ENCODE data around the gene HDGF.

DNA sequence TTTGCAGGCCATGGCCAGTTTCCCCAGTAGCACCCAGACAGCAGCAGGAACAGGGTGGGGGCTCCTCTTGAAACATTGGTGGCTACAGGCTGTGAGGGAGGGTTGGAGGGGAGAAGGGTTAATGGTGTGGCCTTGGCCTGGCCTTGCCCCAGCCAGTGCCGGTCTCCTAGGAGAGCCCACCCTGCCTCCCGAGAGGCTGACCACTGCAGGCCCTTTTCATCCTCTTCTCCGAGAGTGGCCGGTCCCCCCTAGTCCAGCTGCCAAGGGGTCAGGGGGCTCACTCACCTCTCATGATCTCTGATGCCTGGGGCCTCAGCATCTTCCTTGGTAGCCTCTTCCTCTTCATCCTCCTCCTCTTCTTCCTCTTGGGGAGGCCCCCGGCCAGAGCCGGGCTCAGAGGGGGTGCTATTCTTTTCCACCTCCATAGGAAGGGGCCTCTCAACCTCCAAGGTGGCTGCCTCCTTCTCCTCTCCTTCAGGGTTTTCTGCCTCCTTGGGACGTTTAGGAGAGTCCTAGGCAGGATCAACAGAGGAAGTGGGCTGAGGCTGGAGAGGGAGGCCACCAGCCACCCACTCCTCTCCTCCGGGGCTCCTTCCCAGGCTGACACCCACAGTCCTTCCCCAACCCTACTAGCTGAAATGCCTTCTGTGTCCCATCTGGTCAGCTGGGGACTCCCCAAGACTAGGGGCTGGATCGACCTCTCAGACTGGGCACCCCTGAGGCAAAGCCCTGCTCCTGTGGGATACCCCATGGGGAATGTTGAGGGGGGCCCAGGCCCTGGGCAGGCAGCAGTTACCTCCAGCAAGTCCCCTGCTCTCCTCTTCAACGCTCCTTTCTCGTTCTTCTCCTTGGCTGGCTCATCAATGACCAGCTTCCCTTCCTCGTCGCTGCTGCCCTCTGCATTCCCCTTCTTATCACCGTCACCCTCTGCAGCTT, 7.8 kb downstream of the HDGF start:
- TF ChIP-seq, protein P1, sequence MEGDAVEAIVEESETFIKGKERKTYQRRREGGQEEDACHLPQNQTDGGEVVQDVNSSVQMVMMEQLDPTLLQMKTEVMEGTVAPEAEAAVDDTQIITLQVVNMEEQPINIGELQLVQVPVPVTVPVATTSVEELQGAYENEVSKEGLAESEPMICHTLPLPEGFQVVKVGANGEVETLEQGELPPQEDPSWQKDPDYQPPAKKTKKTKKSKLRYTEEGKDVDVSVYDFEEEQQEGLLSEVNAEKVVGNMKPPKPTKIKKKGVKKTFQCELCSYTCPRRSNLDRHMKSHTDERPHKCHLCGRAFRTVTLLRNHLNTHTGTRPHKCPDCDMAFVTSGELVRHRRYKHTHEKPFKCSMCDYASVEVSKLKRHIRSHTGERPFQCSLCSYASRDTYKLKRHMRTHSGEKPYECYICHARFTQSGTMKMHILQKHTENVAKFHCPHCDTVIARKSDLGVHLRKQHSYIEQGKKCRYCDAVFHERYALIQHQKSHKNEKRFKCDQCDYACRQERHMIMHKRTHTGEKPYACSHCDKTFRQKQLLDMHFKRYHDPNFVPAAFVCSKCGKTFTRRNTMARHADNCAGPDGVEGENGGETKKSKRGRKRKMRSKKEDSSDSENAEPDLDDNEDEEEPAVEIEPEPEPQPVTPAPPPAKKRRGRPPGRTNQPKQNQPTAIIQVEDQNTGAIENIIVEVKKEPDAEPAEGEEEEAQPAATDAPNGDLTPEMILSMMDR (IDR thresholded peaks at IDR 0.05 in 8 of 11, conservative IDR thresholded peaks at IDR 0.05 in 3 of 11) = no peak
- TF ChIP-seq POLR2A (IDR thresholded peaks at IDR 0.05) (no peak), POLR2AphosphoS5 (IDR thresholded peaks at IDR 0.05) (no peak)

All from spleen (tissue), 7 donors.